GM04504 (cell line): Measurements from ENCODE around the gene IL12B.
A peak's percentile ranks its signal among the peaks of the same experiment; 100 is the strongest.
"Not testable (repeated sequence)": the region's sequence is repeated elsewhere in the genome, so short reads cannot be mapped to it uniquely, and the experiment has no call there.

ENCODE experiments used
- DNase-seq: peaks from one replicate; pipeline ENCODE4 v3.0.0-alpha.2; 2012; ENCODE audit warnings: low read depth

Gene IL12B

DNA sequence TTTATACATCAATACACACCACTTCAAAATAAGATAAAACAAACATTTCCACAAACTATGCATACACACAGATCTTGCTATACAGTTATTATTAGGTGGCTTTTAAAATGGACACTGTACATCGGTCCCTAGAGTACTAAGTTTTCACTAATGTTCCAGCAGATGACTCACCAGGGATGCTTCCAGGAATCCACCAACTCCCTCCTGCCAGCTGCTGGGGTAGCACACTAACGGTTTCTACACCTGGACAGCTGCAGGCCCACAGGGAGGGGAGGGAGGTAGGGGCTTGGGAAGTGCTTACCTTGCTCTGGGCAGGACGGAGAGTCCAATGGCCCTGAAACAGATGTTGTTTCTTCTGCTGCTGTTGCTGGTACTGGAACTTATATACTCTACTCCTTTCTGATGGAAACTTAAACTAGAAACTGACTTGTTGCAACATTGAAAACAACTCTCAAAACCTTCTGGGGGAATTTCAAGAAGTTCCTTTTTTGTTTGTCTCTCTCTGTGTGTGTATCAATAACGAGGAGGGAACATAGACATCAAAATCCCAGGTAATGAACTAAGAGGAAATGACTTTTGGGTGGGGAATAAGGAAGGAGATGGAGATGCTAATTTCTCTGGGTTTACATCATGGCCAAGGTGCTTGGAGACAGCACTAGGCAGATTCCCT lies at the start of gene IL12B:
TSS of gene IL12B (minus strand) at position 357 of the 670 bp plus-strand sequence. CDS start 3,705 bp downstream, outside the sequence.
- no peak for DNase-seq

DNA sequence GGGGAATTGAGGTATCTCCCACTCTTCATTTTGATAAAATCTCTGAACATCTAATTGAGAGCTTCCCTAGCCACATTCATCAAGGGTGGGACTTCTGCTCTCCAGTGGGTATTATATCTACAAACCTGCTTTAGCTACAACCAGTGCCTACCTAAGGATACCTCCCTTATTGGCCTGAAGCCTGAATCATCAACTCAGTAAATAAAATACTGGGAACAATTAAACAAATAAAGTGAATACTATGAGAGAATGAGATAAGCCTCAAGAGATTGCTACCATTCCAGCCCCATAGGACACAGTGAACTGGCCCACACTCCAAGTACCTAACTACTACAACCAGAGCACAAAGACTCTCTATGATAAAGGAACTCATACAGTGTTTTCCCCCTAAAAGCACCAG lies 47.4 kb upstream of the IL12B start:
- DNase-seq, result no peak

DNA sequence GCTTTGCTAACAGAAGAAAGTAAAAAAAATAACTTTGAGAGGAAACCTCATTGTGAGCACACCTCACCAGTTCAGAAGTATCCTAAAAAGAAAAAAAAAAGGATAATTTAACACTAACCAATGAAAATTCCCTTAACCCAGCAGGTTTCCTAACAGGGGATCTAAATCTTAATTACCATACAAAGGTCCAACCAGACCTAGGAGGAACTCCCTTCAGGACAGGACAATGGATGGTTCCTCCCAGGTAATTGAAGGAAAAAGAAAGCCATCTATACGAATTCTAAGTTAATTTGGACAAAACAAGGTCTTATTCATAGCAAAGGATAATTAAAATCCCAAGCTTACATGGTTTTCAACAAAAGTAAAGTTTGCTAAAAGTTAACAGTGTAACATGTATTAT lies 37.6 kb upstream of the IL12B start:
- not testable (repeated sequence) for DNase-seq

- not testable (repeated sequence) for DNase-seq
Measured at GRCh38 chr5:159366776-159367175, 36.5 kb upstream of the IL12B start.

DNA sequence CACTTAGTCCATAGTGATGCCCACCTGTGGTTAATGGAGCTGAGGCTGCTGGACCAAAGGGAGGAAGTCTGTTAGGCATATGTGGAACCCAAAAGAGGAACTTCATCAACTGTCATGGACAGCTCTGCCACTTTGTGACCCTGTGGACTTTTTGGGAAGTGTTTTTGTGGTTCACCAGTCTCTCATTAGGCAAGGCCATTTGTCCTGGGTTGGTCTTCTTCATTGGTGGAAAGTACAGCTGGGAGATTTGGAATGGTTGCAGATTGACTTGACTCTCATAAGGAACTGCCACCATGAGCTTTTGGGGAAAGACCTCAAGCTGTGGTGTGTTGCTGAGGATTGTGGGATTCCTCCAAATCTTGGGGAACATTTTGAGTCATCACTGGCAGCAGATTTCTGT lies 31.9 kb upstream of the IL12B start:
- no peak for DNase-seq

GRCh38 chr5:159359871-159360270 lies 29.6 kb upstream of the IL12B start:
- not testable (repeated sequence) for DNase-seq

GRCh38 chr5:159359408-159359807 lies 29.1 kb upstream of the IL12B start:
- DNase-seq, result no peak

GRCh38 chr5:159353661-159354252 lies 23.5 kb upstream of the IL12B start:
- no peak for DNase-seq

GRCh38 chr5:159350644-159351043 lies 20.4 kb upstream of the IL12B start:
- DNase-seq, result not testable (repeated sequence)

DNA sequence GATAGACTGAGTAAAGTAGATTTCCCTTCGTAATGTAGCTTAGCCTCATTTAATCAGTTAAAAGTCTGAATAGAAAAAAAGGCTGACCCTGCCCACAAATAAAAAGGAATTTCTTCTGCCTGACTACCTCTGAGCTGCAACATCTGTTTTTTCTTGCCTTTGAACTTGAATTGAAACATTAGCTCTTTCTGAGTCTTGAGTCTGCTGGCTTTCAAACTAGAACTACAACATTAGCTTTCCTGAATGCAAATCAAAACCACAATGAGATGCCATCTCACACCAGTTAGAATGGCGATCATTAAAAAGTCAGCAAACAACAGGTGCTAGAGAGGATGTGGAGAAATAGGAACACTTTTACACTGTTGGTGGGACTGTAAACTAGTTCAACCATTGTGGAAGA lies 19.9 kb upstream of the IL12B start:
- not testable (repeated sequence) for DNase-seq

GRCh38 chr5:159345861-159346260 lies 15.6 kb upstream of the IL12B start:
- DNase-seq, result no peak

- no peak for DNase-seq
Measured at GRCh38 chr5:159345336-159345735, 15.0 kb upstream of the IL12B start.

DNA sequence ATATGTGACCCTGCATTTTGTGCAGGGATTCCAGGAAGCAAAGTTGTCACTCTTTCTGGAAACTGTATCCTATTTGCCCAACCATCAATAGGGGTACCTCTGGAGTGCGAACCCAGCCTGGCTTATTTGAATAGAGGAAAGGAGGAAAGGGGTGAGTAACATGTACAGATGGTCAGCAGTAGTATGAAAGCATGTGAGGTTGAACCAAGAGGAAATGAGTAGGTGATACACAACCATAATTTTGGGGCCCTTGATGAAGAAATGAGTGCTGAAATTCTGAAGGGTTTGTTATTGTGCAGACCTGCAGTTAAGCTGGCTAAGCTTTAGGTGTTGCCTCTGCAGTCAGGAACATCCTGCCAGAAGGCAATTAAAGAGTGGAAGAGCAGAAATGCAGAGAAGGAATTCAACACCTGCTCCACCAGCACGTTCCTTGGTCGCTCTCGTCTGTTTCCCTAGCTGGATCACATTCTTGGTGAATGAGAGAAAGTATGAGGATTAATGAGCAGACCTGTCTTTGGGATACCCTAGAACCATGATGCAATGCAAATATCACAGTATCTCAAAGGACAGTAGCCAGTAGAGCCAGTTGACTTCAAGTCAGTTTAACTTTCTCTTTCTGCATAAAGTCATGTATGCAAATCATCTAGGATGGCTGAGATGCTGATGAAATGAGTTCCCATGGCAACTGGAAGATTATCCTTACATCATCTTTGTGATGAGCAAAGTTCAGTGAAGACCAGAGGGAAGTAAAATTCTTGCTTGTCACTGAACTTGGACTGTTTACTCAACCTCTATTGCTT lies 13.2 kb upstream of the IL12B start:
- DNase-seq, result no peak

DNA sequence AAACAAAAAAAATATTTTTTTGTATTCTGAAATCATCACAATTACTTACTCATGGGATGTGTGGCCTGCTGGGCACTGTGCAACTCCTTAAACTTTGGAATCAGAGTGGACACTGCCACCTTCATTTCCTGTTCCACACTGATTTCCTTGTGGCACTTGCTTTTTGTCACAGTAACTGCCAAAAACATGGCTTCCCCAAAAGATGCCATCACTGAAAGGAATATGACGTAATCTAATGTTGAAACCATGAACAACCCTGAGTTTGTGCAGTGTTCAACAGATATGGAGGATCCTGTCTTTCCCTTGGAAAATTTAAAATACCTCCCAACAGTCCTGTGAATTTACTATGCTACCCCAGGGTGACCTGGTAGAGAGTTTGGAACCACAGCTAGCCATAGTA lies 12.6 kb upstream of the IL12B start:
- no peak for DNase-seq

GRCh38 chr5:159341906-159342310 lies 11.6 kb upstream of the IL12B start:
- DNase-seq, result peak; percentile 64

- DNase-seq, result no peak
Measured at GRCh38 chr5:159341145-159341544, 10.9 kb upstream of the IL12B start.

- DNase-seq, result no peak
Measured at GRCh38 chr5:159340511-159340910, 10.2 kb upstream of the IL12B start.

DNA sequence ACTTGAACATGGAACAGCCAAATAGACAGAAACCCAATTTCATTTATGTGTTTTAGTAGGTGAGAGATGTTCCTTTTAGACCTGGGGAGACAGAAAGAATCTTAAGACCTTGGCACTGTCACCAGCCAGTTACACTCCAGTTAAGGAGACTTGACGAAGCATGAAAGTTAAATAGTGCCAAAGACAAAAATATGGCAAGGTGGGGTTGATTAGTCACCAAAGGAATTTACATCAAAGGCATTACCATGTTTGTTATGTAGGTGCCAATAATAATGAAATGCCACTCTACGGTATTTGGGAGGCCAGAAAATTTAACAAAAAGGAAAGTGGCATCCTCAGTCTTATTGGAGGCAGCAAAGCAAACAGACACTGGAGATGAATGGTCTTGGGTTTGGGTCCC lies 9.2 kb upstream of the IL12B start:
- no peak for DNase-seq

DNA sequence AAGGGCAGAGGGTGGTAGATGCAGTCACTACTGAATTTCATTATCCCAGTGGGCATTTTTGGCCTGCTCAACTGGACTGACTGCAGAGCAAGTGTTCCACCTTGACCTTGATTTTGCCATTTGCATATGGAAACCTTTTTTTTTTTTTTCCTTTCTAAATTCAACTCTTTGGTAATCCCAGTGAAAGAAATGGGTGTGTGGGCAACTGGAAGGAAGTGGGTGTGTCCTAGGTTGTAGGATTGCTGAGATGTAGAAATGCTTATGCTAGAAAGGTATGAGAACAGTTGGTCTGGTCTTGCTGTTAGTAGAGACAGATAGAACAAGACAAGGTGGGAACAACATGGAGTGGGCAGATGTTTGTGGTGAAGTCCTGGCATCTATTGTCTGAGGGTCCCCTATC lies 7.8 kb upstream of the IL12B start:
- no peak for DNase-seq

DNA sequence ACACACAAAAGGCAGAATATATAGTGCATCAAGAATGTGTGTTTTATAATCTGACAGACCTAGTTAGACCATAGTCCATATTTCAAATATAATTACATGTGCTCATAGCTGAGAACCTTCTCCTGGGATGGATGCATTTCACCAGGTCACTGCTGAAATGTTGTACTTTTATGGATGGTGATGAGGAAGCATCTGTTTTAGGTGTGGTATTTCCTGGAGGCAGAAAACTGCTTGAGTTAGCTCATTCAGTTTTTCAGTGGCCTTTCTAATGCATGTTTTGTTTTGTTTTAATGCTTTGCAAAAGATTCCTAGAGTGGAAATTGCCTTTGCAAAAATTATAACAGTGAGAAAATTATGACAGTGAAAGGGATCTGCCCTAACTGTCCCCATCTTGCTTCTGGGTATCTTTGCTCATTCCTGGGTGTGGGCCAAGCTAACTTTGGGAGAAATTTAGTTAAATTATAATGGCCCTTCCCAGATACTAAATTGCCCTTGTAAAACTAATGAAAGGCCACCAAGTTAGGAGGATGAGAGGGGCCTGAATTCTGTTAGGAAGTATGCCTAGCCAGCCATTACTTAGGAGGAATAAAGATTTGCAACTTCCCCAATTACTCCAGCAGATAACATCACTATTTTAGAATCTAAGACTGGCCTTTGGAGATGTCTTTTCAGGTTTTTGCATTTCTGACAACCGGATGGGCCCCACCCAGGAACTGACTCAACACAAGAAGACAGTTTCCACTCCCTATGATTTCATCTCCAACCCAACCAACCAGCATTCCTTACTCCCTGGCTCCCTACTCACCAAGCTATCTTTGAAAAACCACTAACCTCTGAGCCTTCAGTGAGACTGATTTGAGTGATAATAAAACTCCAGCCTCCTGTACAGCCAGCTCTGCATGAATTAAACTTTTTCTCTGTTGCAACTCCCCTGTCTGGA lies 7.0 kb upstream of the IL12B start:
- DNase-seq, result peak; percentile 52

DNA sequence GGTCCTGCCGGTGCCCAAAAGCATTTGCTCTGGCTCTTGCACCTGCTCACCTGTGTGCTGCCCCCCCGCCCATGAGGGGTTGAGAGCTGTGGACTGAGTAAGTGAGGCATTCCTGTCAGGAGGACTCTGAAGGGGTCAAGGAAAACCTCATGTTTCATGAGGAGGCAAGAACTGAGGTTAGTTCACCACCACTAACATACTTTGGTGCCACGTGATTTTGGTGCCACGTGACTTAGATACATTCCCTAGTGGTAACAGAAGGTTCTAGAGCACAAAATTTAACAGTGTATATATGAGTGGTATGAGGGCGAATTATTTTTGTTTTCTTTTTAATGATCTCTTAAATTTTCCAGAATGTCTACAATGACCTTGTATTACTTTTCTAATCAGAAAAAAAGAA lies 6.3 kb upstream of the IL12B start:
- DNase-seq, result no peak

- no peak for DNase-seq
Measured at GRCh38 chr5:159333545-159333925, 3.2 kb upstream of the IL12B start.
